GM13976 (cell line): Measurements from ENCODE around the gene BCDIN3D.
A peak's percentile ranks its signal among the peaks of the same experiment; 100 is the strongest.

ENCODE experiments used
- DNase-seq: peaks from one replicate; pipeline ENCODE4 v3.0.0; 2012; ENCODE audit warnings: low spot score
- in situ Hi-C: fragments of 300-500 bp; cut with MboI; formaldehyde crosslinking; loops from one replicate; pipeline ENCODE4 v1.12.0; 2022; ENCODE audit warnings: low sequenced_read_pairs, mixed read lengths, inconsistent platforms; ENCODE audit not compliant: unreplicated experiment
- TF ChIP-seq, protein P1 (sequence below): IDR thresholded peaks from 2 replicates; pipeline ENCODE4 v1.5.1; 2012; ENCODE audit warnings: borderline replicate concordance, mild to moderate bottlenecking; ENCODE audit not compliant: insufficient read depth; ENCODE audit errors: extremely low read depth, missing control alignments, control extremely low read depth

BCDIN3D gene

DNA sequence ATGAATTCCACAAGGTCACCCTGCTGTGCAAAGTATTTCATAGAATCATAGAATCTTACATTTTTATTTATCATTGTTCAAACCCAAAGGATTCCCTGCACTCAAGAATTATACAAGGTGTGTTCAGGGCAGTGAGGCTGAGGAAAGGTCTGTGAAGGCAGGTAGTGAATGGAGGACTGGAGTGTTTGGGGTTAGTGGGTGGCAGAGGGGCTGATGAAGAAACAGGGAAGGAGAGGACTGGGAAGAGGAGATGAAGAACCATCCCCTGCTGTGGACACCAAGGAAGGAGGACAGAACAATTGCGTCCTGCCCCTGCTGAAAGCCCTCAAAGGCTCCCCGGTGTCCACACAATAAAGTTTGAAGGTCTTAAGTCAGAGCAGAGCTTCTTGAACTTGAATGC lies 10.8 kb upstream of the BCDIN3D start:
- TF ChIP-seq, protein P1, sequence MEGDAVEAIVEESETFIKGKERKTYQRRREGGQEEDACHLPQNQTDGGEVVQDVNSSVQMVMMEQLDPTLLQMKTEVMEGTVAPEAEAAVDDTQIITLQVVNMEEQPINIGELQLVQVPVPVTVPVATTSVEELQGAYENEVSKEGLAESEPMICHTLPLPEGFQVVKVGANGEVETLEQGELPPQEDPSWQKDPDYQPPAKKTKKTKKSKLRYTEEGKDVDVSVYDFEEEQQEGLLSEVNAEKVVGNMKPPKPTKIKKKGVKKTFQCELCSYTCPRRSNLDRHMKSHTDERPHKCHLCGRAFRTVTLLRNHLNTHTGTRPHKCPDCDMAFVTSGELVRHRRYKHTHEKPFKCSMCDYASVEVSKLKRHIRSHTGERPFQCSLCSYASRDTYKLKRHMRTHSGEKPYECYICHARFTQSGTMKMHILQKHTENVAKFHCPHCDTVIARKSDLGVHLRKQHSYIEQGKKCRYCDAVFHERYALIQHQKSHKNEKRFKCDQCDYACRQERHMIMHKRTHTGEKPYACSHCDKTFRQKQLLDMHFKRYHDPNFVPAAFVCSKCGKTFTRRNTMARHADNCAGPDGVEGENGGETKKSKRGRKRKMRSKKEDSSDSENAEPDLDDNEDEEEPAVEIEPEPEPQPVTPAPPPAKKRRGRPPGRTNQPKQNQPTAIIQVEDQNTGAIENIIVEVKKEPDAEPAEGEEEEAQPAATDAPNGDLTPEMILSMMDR: no peak
- in situ Hi-C loops: no loop called here
- no peak for DNase-seq

DNA sequence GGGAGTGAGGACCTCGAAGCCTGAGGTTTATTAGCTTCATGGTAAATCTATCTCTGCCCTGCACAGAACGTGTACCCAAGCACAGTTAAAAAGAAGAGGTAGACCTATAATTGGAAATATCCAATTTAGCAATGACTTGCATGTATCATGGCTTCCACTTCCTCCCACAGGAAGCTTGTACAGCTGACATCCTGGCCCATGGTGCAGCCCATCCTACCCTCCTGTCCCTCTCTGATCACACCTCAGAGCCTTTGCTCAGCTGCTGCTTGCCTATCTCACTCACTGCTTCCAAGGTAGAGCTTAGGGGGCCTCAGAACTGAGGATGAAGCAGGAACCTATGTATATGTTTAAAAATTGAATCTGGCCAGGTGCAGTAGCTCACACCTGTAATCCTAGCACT lies 4.3 kb upstream of the BCDIN3D start:
- TF ChIP-seq, protein P1: no peak
- DNase-seq: no peak
- in situ Hi-C loops: no loop called here

DNA sequence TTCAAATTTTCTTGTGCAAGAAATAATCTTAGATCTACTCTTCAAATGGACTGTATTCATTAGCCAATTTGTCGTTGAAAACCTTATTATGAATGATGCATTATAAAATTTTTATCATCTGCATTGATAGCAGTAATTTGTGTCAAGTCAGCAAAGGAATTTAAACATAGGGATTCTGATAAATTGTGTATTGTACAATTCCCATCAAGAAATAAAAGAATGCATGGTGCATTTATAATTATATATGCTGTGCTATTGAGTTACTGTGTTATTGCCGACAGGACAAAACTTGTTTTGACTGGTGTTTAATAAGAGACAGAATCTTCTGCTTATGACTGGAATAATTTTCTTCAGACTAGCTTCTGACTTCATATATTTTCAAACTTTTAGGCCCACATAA lies 3.1 kb upstream of the BCDIN3D start:
- TF ChIP-seq, protein P1: no peak
- no peak for DNase-seq
- in situ Hi-C loops: no loop called here

DNA sequence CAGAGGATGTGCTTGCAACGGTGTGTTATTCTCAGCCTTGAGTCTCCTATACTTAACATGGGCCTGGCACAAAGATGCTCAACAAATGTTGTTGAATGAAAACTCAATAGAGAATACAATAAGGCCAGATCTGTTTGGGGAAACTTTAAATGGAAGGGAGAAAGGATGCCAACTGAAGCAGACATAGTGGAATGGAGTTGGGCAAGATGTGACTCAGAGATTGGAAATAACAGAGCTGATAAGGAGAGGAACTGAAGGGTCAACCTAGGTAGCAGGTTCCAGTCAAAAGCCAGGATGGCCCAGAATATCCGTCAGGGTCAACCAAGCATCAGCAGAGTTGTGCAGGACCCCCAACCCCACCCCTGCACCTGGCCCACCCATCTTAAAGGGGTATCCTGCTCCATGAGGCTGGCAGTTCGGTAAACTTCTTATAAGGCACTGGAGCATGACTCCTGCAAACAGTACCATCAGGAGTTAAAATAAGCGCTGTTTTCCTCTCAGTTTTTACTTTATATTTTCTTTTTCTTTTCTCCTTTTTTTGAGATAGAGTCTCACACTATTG lies 1.1 kb upstream of the BCDIN3D start:
- TF ChIP-seq, protein P1: no peak
- DNase-seq: no peak
- in situ Hi-C loops: no loop called here

DNA sequence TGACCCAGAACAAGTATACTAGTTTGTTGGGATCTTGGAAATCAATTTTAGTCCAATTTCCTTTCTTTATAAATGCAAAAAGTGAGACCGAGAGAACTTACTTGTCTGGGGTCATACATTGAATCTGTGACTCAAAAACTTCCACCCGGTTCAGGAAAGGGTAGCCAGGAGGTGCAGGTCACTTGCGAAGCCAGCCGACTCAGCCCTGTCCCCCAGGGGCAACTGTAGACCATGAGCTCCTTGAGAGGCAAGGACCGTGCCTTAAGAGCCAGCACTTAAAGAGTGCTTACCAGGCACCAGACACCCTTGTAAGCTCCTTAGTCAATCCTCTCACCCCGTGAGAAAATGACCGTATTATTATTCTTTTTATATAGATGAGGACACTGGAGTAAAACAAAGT lies 505 bp upstream of the BCDIN3D start:
- in situ Hi-C loops: no loop called here
- no peak for DNase-seq
- TF ChIP-seq, protein P1: no peak

DNA sequence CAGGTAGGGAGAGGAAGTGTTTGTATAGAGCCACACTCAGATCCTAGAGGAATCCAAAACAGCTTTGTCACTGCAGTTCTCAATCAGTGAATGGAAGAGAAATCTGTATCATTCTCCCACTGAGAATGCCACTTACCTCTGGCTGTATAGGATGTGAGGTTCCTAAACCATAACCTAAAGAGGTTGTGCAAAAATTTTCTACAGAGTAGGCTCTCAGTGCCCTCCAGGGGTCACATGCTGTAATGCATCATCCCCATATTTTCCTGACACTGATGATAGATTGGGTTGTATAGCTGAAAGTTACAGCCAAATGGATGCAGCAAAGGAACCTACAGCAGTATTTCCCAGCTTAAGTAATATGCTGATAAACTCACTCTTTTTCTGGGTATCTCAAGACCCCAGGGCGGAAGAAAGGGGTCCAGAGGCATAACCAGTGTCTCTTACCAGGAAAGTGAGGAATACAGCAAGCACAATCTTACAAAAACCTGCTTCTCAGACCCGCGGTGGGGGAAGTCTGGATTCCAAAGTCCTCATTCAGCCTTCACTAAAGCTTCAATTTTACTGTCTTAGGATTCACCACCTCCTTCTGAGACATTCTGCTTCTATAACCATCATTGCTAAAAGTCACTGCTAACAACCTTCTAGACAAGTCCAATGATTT lies 3.8 kb downstream of the BCDIN3D start:
- in situ Hi-C loops: no loop called here
- peak; percentile 54 for DNase-seq
- TF ChIP-seq, protein P1: peak; percentile 58
